Fibroblast of mammary gland (primary cell): ENCODE data around the gene ADPRHL1.

Experiments used
- DNase-seq: peaks from one replicate; pipeline ENCODE4 v3.0.0-alpha.2; 2010; ENCODE audit warnings: low read depth
- H3K4me3 ChIP-seq: 2 replicates; pipeline ENCODE4 v1.5.1; 2011; ENCODE audit warnings: low read depth, mild to moderate bottlenecking, low read length, moderate library complexity; ENCODE audit not compliant: control insufficient read depth
- CTCF ChIP-seq: conservative IDR thresholded peaks from 2 replicates; pipeline ENCODE4 v1.5.1; 2011; ENCODE audit warnings: low read depth, low read length, inconsistent platforms; ENCODE audit not compliant: control insufficient read depth, insufficient read depth

The ADPRHL1 gene

DNA sequence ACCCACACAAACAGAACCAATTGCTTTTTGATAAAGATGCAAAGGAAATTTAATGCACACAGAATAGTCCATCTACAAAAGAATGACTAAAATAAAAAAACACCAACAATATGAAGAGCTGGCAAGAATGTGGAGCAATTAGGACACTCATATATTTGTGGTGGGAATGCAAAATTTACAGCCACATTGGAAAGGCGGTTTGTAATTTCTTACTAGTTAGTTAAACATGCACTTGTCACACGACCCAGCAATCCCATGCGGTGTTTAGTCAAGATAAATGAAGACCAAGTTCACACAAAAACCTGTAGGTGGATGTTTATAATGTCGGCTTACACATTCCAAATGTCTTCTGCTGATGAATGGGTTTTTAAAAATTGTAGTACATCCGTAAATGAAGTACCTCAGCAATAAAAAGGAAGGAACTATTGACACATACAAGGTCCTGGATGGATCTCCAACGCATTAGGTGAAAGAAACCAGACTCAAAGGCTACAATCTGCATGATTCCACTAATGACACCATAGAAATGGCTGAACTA is 94.6 kb downstream of the ADPRHL1 start:
- TF ChIP-seq CTCF: no peak
- no peak for DNase-seq
- no peak overlapping the region for H3K4me3 ChIP-seq

DNA sequence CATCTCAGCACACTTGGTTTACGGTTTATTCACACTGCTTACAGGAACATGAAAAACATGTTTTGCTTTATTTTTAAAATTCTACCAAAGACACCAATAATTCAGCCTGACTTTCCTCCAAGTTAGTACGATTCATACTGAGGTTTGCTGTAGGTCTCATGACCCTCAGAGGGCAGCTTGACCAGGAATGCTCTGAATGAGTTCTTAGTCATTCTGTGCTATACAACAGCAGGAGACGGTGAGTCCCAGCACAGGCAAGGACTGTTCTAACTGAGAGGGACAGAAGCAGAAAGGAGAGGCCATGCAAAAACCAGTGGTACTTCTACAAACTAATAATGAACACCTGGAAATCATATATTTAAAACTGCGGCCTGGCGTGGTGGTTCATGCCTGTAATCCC is 95.8 kb downstream of the ADPRHL1 start:
- H3K4me3 ChIP-seq: no peak overlapping the region
- TF ChIP-seq CTCF: no peak
- DNase-seq: peak; percentile 72

GRCh38 chr13:113356596-113356995 is 96.7 kb downstream of the ADPRHL1 start:
- no peak overlapping the region for H3K4me3 ChIP-seq
- no peak for DNase-seq
- no peak for TF ChIP-seq CTCF

GRCh38 chr13:113355621-113356020 is 97.7 kb downstream of the ADPRHL1 start:
- no peak for TF ChIP-seq CTCF
- DNase-seq: no peak
- no peak overlapping the region for H3K4me3 ChIP-seq

DNA sequence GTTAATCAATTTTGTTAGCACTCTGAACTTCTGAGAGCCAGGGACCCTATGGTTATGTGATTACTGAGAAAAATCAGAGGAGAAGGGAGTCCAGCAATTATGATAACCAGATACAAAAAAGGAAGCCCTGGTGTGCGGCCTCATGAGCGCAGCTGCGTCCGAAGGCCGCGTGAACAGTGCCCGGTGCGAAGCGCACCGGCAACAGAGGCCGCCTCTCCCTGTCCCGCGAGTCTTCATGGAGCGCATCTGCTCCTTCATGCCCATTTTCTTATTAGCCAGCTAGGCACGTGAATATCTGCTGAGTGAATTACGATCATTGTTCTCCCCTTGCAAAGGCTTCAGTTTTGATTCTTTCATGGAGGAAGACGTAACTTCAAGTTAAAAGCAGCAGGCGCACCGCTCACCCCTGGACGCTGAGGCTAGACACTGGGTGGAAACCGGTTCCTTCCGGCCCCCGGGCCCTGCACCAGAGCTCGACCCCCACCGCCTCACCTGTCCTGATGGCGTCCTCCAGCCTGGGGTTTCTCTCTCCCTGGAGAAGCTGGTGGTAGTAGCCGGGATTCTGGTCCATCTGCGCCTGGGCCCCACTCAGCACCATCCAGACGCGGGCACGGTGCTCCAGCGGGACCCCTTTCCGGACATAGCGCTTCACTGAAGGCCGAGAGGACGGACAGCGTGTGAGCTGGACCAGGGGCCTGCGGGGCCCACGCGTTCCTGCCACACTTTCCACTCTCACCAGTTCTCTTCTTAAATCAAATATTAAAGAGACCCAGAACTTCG is 98.3 kb downstream of the ADPRHL1 start:
- no peak overlapping the region for H3K4me3 ChIP-seq
- no peak for TF ChIP-seq CTCF
- DNase-seq: no peak

- H3K4me3 ChIP-seq: no peak overlapping the region
- DNase-seq: no peak
- no peak for TF ChIP-seq CTCF
These were observed 100.0 kb downstream of the ADPRHL1 start for GRCh38 chr13:113353254-113353653.

- TF ChIP-seq CTCF: no peak
These were observed 101.7 kb downstream of the ADPRHL1 start for GRCh38 chr13:113351514-113352026.

More at GRCh38 chr13:113351514-113352026, 101.7 kb downstream of the ADPRHL1 start:
- DNase-seq: no peak
- no peak overlapping the region for H3K4me3 ChIP-seq
